ENCODE results near the gene ZNF749. TPM values are rescaled to one million over a fixed set of nuclear protein-coding genes. Genes with fewer than 3 reads are reported as not detected.
A peak's percentile ranks its signal among the peaks of the same experiment; 100 is the strongest.
"Not testable (repeated sequence)": the region's sequence is repeated elsewhere in the genome, so short reads cannot be mapped to it uniquely, and the experiment has no call there.

ZNF749 gene
- total and polyA plus RNA-seq, 11 donors, result 1.2 to 17.4 (median 3.7) TPM

- peak within 1 kb of the TSS in 10 of 12 donors; percentile 54 to 86 (median 82) for H3K27ac ChIP-seq
- 1 to 2% (median 1%) methylated on average over 24 to 59 of the region's 69 CpGs for WGBS, 4 donors
- intact Hi-C loops (cut with DNase I), result not testable (repeated sequence)
Measured at GRCh38 chr19:57487477-57488298, 52.6 kb downstream of the ZNF749 start, which contains the start of gene ZNF419. Gene ZNF419, plus strand, starts transcription at chr19:57487750. Its CDS starts 201 bp downstream, at chr19:57487951.

GRCh38 chr19:57488299-57488644 lies 53.1 kb downstream of the ZNF749 start:
- Histone ChIP-seq H3K4me3 (peak overlapping the region in 7 of 12 donors; percentile 6 to 100 (median 26)), H3K36me3 (peaks cover 0 to 30% (median 21%) of the 10 kb centered on the region in 9 donors), H3K9me3 (peaks cover 0 to 22% (median 0%) of the 10 kb centered on the region in 12 donors)
- 14 to 17% methylated on average over 1 of the region's 1 CpG; no CpG with 5 or more reads in 2 of the 4 donors for WGBS, 4 donors
- intact Hi-C loops (cut with DNase I); H3K27ac ChIP-seq; H3K4me1 ChIP-seq; H3K27me3 ChIP-seq; DNase-seq: not testable (repeated sequence)
- ATAC-seq, result peak in 2 of 4 donors; percentile 21 to 29

More at GRCh38 chr19:57487477-57488298, 52.6 kb downstream of the ZNF749 start, which contains the start of gene ZNF419:
- ATAC-seq (peak; percentile 90 to 99 (median 98)), DNase-seq (peak; percentile 93 to 94 (median 93))
- H3K4me3 ChIP-seq, result peak within 1 kb of the TSS; percentile 71 to 100 (median 92)
- not testable (repeated sequence) for H3K27me3 ChIP-seq, H3K4me1 ChIP-seq
- peaks cover 0 to 16% (median 0%) of the 10 kb centered on the region in 12 donors for H3K9me3 ChIP-seq
- H3K36me3 ChIP-seq, result peaks cover 0 to 24% (median 16%) of the 10 kb centered on the region in 9 donors
- TF ChIP-seq CTCF (IDR thresholded peaks at IDR 0.05) (peak in 4 of 12 donors; percentile 13 to 38 (median 24)), POLR2A (IDR thresholded peaks at IDR 0.05) (peak in 1 of 2 donors; percentile 52)

Other genes with a start within 250 kb of the ZNF749 start
- gene ZNF264, start 243.8 kb upstream of the ZNF749 start, total RNA-seq, result 10 to 100 TPM; 13.3 to 30.1 (median 20.3) TPM
- gene ZNF264, start 243.8 kb upstream of the ZNF749 start, polyA plus RNA-seq, result 1 to 10 TPM; 3.4 to 4.9 TPM
- gene AURKC, start 204.3 kb upstream of the ZNF749 start, total RNA-seq, result 1 to 10 TPM in 6 of 9 donors, under 1 TPM in 1, not detected in 2; 0.91 to 3.7 (median 1.5) TPM
- gene AURKC, start 204.3 kb upstream of the ZNF749 start, polyA plus RNA-seq, result 1 to 10 TPM; 1.0 to 1.3 TPM
- 10 to 100 TPM in 7 of 9 donors, 1 to 10 TPM in 2; 7.0 to 15.3 (median 11.4) TPM for gene ZNF805, start 194.7 kb upstream of the ZNF749 start, total RNA-seq
- gene ZNF805, start 194.7 kb upstream of the ZNF749 start, polyA plus RNA-seq, result 1 to 10 TPM in 1 of 2 donors, under 1 TPM in 1; 0.80 to 2.4 TPM
- 10 to 100 TPM; 20.1 to 47.9 (median 38.0) TPM for gene ZNF460, start 154.8 kb upstream of the ZNF749 start, total RNA-seq
- 1 to 10 TPM; 3.6 to 4.6 TPM for gene ZNF460, start 154.8 kb upstream of the ZNF749 start, polyA plus RNA-seq
- 1 to 10 TPM; 4.3 to 9.1 (median 7.1) TPM for gene ZNF543, start 114.9 kb upstream of the ZNF749 start, total RNA-seq
- gene ZNF543, start 114.9 kb upstream of the ZNF749 start, polyA plus RNA-seq, result 1 to 10 TPM; 1.6 to 2.0 TPM
- 10 to 100 TPM in 4 of 9 donors, 1 to 10 TPM in 5; 7.0 to 14.5 (median 9.7) TPM for gene ZNF304, start 84.1 kb upstream of the ZNF749 start, total RNA-seq
- 1 to 10 TPM; 2.7 to 6.1 TPM for gene ZNF304, start 84.1 kb upstream of the ZNF749 start, polyA plus RNA-seq
- 10 to 100 TPM in 5 of 9 donors, 1 to 10 TPM in 4; 7.4 to 35.0 (median 12.3) TPM for gene TRAPPC2B, start 71.8 kb upstream of the ZNF749 start, total RNA-seq
- gene TRAPPC2B, start 71.8 kb upstream of the ZNF749 start, polyA plus RNA-seq, result 10 to 100 TPM; 34.4 to 35.6 TPM
- 1 to 10 TPM; 1.9 to 3.7 (median 2.6) TPM for gene ZNF547, start 71.8 kb upstream of the ZNF749 start, total RNA-seq
- gene ZNF547, start 71.8 kb upstream of the ZNF749 start, polyA plus RNA-seq, result 1 to 10 TPM; 1.7 to 2.0 TPM
- 10 to 100 TPM; 11.6 to 20.3 (median 15.3) TPM for gene ZNF548, start 45.5 kb upstream of the ZNF749 start, total RNA-seq
- 10 to 100 TPM in 1 of 2 donors, 1 to 10 TPM in 1; 5.1 to 12.0 TPM for gene ZNF548, start 45.5 kb upstream of the ZNF749 start, polyA plus RNA-seq
- 10 to 100 TPM in 2 of 9 donors, 1 to 10 TPM in 7; 3.9 to 13.5 (median 9.0) TPM for gene ZNF17, start 24.2 kb upstream of the ZNF749 start, total RNA-seq
- 1 to 10 TPM; 3.2 to 8.5 TPM for gene ZNF17, start 24.2 kb upstream of the ZNF749 start, polyA plus RNA-seq
- 1 to 10 TPM; 2.1 to 6.2 (median 3.0) TPM for gene VN1R1, start 21.8 kb downstream of the ZNF749 start, total RNA-seq
- gene VN1R1, start 21.8 kb downstream of the ZNF749 start, polyA plus RNA-seq, result 1 to 10 TPM; 1.6 to 2.2 TPM
- 10 to 100 TPM; 15.7 to 30.1 (median 24.1) TPM for gene ZNF772, start 42.2 kb downstream of the ZNF749 start, total RNA-seq
- 1 to 10 TPM; 4.2 to 9.1 TPM for gene ZNF772, start 42.2 kb downstream of the ZNF749 start, polyA plus RNA-seq
- 10 to 100 TPM in 3 of 9 donors, 1 to 10 TPM in 6; 5.6 to 11.5 (median 7.9) TPM for gene ZNF419, start 52.4 kb downstream of the ZNF749 start, total RNA-seq
- gene ZNF419, start 52.4 kb downstream of the ZNF749 start, polyA plus RNA-seq, result 1 to 10 TPM; 6.2 to 7.3 TPM
- 1 to 10 TPM; 4.1 to 7.3 (median 4.9) TPM for gene ZNF773, start 64.6 kb downstream of the ZNF749 start, total RNA-seq
- gene ZNF773, start 64.6 kb downstream of the ZNF749 start, polyA plus RNA-seq, result 1 to 10 TPM; 4.4 to 5.5 TPM
- 1 to 10 TPM; 2.5 to 5.2 (median 3.7) TPM for gene ZNF549, start 92.0 kb downstream of the ZNF749 start, total RNA-seq
- 1 to 10 TPM; 2.6 to 3.3 TPM for gene ZNF549, start 92.0 kb downstream of the ZNF749 start, polyA plus RNA-seq
- 10 to 100 TPM in 1 of 9 donors, 1 to 10 TPM in 8; 3.6 to 10.1 (median 7.0) TPM for gene ZNF550, start 124.5 kb downstream of the ZNF749 start, total RNA-seq
- 1 to 10 TPM; 4.2 to 4.8 TPM for gene ZNF550, start 124.5 kb downstream of the ZNF749 start, polyA plus RNA-seq
- 1 to 10 TPM; 3.3 to 7.3 (median 5.1) TPM for gene ZNF416, start 143.6 kb downstream of the ZNF749 start, total RNA-seq
- 1 to 10 TPM; 1.8 to 3.8 TPM for gene ZNF416, start 143.6 kb downstream of the ZNF749 start, polyA plus RNA-seq
- gene ZIK1, start 148.8 kb downstream of the ZNF749 start, total RNA-seq, result 1 to 10 TPM; 2.7 to 5.6 (median 4.4) TPM
- 1 to 10 TPM; 1.1 to 8.0 TPM for gene ZIK1, start 148.8 kb downstream of the ZNF749 start, polyA plus RNA-seq
- 1 to 10 TPM; 2.7 to 7.5 (median 3.9) TPM for gene ZNF530, start 164.6 kb downstream of the ZNF749 start, total RNA-seq
- gene ZNF530, start 164.6 kb downstream of the ZNF749 start, polyA plus RNA-seq, result 1 to 10 TPM; 4.9 to 8.7 TPM
- 10 to 100 TPM; 12.6 to 15.8 (median 13.8) TPM for gene ZNF134, start 178.9 kb downstream of the ZNF749 start, total RNA-seq
- gene ZNF134, start 178.9 kb downstream of the ZNF749 start, polyA plus RNA-seq, result 10 to 100 TPM in 1 of 2 donors, 1 to 10 TPM in 1; 5.3 to 14.7 TPM
- 10 to 100 TPM in 4 of 9 donors, 1 to 10 TPM in 5; 6.8 to 14.4 (median 9.0) TPM for gene ZNF211, start 197.8 kb downstream of the ZNF749 start, total RNA-seq
- gene ZNF211, start 197.8 kb downstream of the ZNF749 start, polyA plus RNA-seq, result 10 to 100 TPM in 1 of 2 donors, 1 to 10 TPM in 1; 5.6 to 11.4 TPM
- under 1 TPM in 1 of 9 donors, not detected in 8; 0.14 TPM for gene ZSCAN4, start 233.6 kb downstream of the ZNF749 start, total RNA-seq
- under 1 TPM; 0.03 to 0.11 TPM for gene ZSCAN4, start 233.6 kb downstream of the ZNF749 start, polyA plus RNA-seq
- 10 to 100 TPM in 1 of 9 donors, 1 to 10 TPM in 8; 3.0 to 11.3 (median 4.3) TPM for gene ZNF551, start 246.7 kb downstream of the ZNF749 start, total RNA-seq
- gene ZNF551, start 246.7 kb downstream of the ZNF749 start, polyA plus RNA-seq, result 1 to 10 TPM; 2.4 to 3.9 TPM

All from heart left ventricle (tissue), 16 donors.